IMR-90 (cell line): ENCODE data around the gene KLF16. TPM values are rescaled to one million over a fixed set of nuclear protein-coding genes. Genes with fewer than 3 reads are reported as not detected.

Experiments
- ATAC-seq: fragments of 200-7000 bp; cut with Tn5 transposase; 2 replicates; pipeline ENCODE4 v1.9.1; 2020; ENCODE audit warnings: low read depth, mild to moderate bottlenecking, moderate library complexity
- BruUV-seq: library from RNA; stranded (reverse); fragments of 400-500 nt; replicated peaks from 2 replicates; lab custom pipeline; 2021; lab: Mats Ljungman, UMichigan
- CTCF ChIA-PET: fragments of 300-600 bp; formaldehyde crosslinking; extraction: SDS; loops from one replicate; lab custom pipeline; 2021; ENCODE audit warnings: antibody characterized with exemption; lab: Yijun Ruan, JAX
- POLR2A ChIA-PET: fragments of 300-600 bp; sonication (Branson Sonifier 250); formaldehyde crosslinking; loops from one replicate; lab custom pipeline; 2022; ENCODE audit warnings: antibody characterized with exemption; ENCODE audit not compliant: unreplicated experiment; lab: Charles Lee
- DNase-seq: peaks from one replicate; pipeline ENCODE4 v3.0.0; 2013
- H2AFZ ChIP-seq: replicated peaks from 2 replicates; pipeline ENCODE3; 2013; ENCODE audit warnings: low read length, mild to moderate bottlenecking; ENCODE audit not compliant: poor library complexity
- H2AK5ac ChIP-seq: 2 replicates; pipeline ENCODE4 v1.6.1; 2013; ENCODE audit warnings: low read depth, low read length, inconsistent platforms
- H2AK9ac ChIP-seq: replicated peaks from 2 replicates; pipeline ENCODE3; 2013; ENCODE audit warnings: mild to moderate bottlenecking, low read depth, low read length, moderate library complexity; ENCODE audit not compliant: poor library complexity
- H2BK120ac ChIP-seq: 2 replicates; pipeline ENCODE4 v1.6.1; 2013; ENCODE audit warnings: low read depth, low read length, inconsistent platforms
- H2BK15ac ChIP-seq: 3 replicates; pipeline ENCODE4 v1.6.1; 2013; ENCODE audit warnings: low read depth, low read length, inconsistent platforms
- H2BK20ac ChIP-seq: 2 replicates; pipeline ENCODE4 v1.6.1; 2013; ENCODE audit warnings: low read depth, mild to moderate bottlenecking, inconsistent platforms, low read length, moderate library complexity
- H2BK5ac ChIP-seq: 2 replicates; pipeline ENCODE4 v1.6.1; 2013; ENCODE audit warnings: mild to moderate bottlenecking, low read depth, low read length, inconsistent platforms; ENCODE audit not compliant: poor library complexity, severe bottlenecking
- H3K14ac ChIP-seq: replicated peaks from 2 replicates; pipeline ENCODE4 v1.6.1; 2013; ENCODE audit warnings: low read depth, low read length, inconsistent platforms
- H3K18ac ChIP-seq: 2 replicates; pipeline ENCODE4 v1.6.1; 2013; ENCODE audit warnings: low read depth, low read length, control low read depth
- H3K23ac ChIP-seq: 2 replicates; pipeline ENCODE4 v1.6.1; 2013; ENCODE audit warnings: low read depth, low read length, inconsistent platforms
- H3K27ac ChIP-seq: 2 replicates; pipeline ENCODE4 v1.5.1; 2013; ENCODE audit warnings: mild to moderate bottlenecking, control low read depth, low read length; ENCODE audit not compliant: insufficient read depth
- H3K27me3 ChIP-seq: 2 replicates; pipeline ENCODE4 v1.6.1; 2013; ENCODE audit warnings: low read length; ENCODE audit not compliant: control insufficient read depth, insufficient read depth
- H3K36me3 ChIP-seq: 2 replicates; pipeline ENCODE4 v1.6.1; 2013; ENCODE audit warnings: low read length, mixed read lengths; ENCODE audit not compliant: control insufficient read depth, insufficient read depth
- H3K4ac ChIP-seq: 2 replicates; pipeline ENCODE4 v1.6.1; 2013; ENCODE audit warnings: low read depth, low read length, inconsistent platforms
- H3K4me1 ChIP-seq: 2 replicates; pipeline ENCODE4 v1.6.1; 2013; ENCODE audit warnings: low read length, mixed read lengths; ENCODE audit not compliant: control insufficient read depth, insufficient read depth
- H3K4me2 ChIP-seq: 2 replicates; pipeline ENCODE4 v1.6.1; 2013; ENCODE audit warnings: low read depth, mild to moderate bottlenecking, control low read depth, low read length, moderate library complexity
- H3K4me3 ChIP-seq: 2 replicates; pipeline ENCODE4 v1.5.1; 2013; ENCODE audit warnings: low read depth, mild to moderate bottlenecking, control low read depth, low read length, moderate library complexity; ENCODE audit not compliant: insufficient read depth
- H3K56ac ChIP-seq: 2 replicates; pipeline ENCODE4 v1.6.1; 2013; ENCODE audit warnings: low read length, inconsistent platforms; ENCODE audit not compliant: insufficient read depth; ENCODE audit errors: extremely low read depth
- H3K79me1 ChIP-seq, 2 experiments: 2 replicates each; pipeline ENCODE4 v1.6.1; 2013; ENCODE audit warnings: low read length in 2 of 2, inconsistent platforms in 1 of 2, low read depth in 1 of 2
- H3K9ac ChIP-seq: 2 replicates; pipeline ENCODE4 v1.6.1; 2013; ENCODE audit warnings: low read depth, low read length, control low read depth
- H3K9me1 ChIP-seq: 2 replicates; pipeline ENCODE4 v1.6.1; 2013; ENCODE audit warnings: low read length, inconsistent platforms; ENCODE audit not compliant: insufficient read depth
- H3K9me3 ChIP-seq: 2 replicates; pipeline ENCODE4 v1.6.1; 2013; ENCODE audit warnings: low read length; ENCODE audit not compliant: control insufficient read depth, insufficient read depth
- H4K20me1 ChIP-seq: 2 replicates; pipeline ENCODE4 v1.6.1; 2013; ENCODE audit warnings: low read length, inconsistent platforms; ENCODE audit not compliant: insufficient read depth
- H4K5ac ChIP-seq: 2 replicates; pipeline ENCODE4 v1.6.1; 2013; ENCODE audit warnings: mild to moderate bottlenecking, low read depth, low read length, control low read depth
- H4K8ac ChIP-seq, 2 experiments: 2 replicates each; pipeline ENCODE4 v1.6.1; 2013; ENCODE audit warnings: low read depth in 2 of 2, low read length in 2 of 2, control low read depth in 1 of 2, inconsistent platforms in 1 of 2
- H4K91ac ChIP-seq: 2 replicates; pipeline ENCODE4 v1.6.1; 2013; ENCODE audit warnings: low read depth, low read length, inconsistent platforms; ENCODE audit not compliant: insufficient read depth
- BHLHE40 ChIP-seq: fragments of 150-350 bp; IDR thresholded peaks from 2 replicates; pipeline ENCODE4 v1.6.1; 2016; ENCODE audit warnings: mild to moderate bottlenecking, low read depth, low read length
- CEBPB ChIP-seq: IDR thresholded peaks from 2 replicates; pipeline ENCODE4 v1.6.1; 2012; ENCODE audit warnings: low read depth, low read length, improper control_type of control experiment
- CHD1 ChIP-seq: IDR thresholded peaks from 2 replicates; pipeline ENCODE4 v1.6.1; 2012; ENCODE audit warnings: low read depth, low read length, improper control_type of control experiment
- MAZ ChIP-seq: IDR thresholded peaks from 2 replicates; pipeline ENCODE4 v1.6.1; 2012; ENCODE audit warnings: low read depth, mild to moderate bottlenecking, low read length, improper control_type of control experiment, moderate library complexity, borderline replicate concordance
- MXI1 ChIP-seq: IDR thresholded peaks from 2 replicates; pipeline ENCODE4 v1.6.1; 2012; ENCODE audit warnings: low read depth, mild to moderate bottlenecking, low read length, moderate library complexity, borderline replicate concordance
- NFE2L2 ChIP-seq: fragments of 150-350 bp; IDR thresholded peaks from 2 replicates; pipeline ENCODE4 v1.6.1; 2016; ENCODE audit warnings: low read depth, mild to moderate bottlenecking, low read length
- POLR2A ChIP-seq: IDR thresholded peaks from 2 replicates; pipeline ENCODE4 v1.6.1; 2012; ENCODE audit warnings: mild to moderate bottlenecking, low read depth, low read length
- RAD21 ChIP-seq: IDR thresholded peaks from 2 replicates; pipeline ENCODE4 v1.6.1; 2012; ENCODE audit warnings: low read length, improper control_type of control experiment
- RCOR1 ChIP-seq: IDR thresholded peaks from 2 replicates; pipeline ENCODE4 v1.6.1; 2012; ENCODE audit warnings: mild to moderate bottlenecking, low read length, improper control_type of control experiment; ENCODE audit not compliant: insufficient replicate concordance
- RFX5 ChIP-seq: IDR thresholded peaks from 2 replicates; pipeline ENCODE4 v1.8.0; 2012; ENCODE audit warnings: low read depth, mild to moderate bottlenecking, low read length, moderate library complexity
- WGBS, 2 experiments: methylation state at CpG; one replicate each; pipeline versions ENCODE4 v1.1.5 to v1.1.7; 2013; ENCODE audit warnings: missing lambda C conversion rate in 2 of 2; ENCODE audit not compliant: insufficient read length in 1 of 2; ENCODE audit errors: extremely low coverage in 2 of 2; 5-methylcytosine and 5-hydroxymethylcytosine counted together
- dilution Hi-C: fragments of 300-500 bp; cut with HindIII; formaldehyde crosslinking; loops from one replicate; pipeline ENCODE4 v1.14.3; 2018; ENCODE audit warnings: low sequenced_read_pairs; ENCODE audit not compliant: unreplicated experiment
- in situ Hi-C: fragments of 300-500 bp; cut with MboI; formaldehyde crosslinking; loops from 3 replicates; pipeline ENCODE4 v1.14.3; 2019; ENCODE audit warnings: low sequenced_read_pairs, inconsistent platforms, mixed read lengths
- intact Hi-C: fragments of 100-400 bp; cut with micrococcal nuclease; formaldehyde crosslinking; loops from 2 replicates; pipeline ENCODE4 v1.10.0; 2022
- polyA plus RNA-seq, 3 experiments: library from polyadenylated mRNA; depleted of rRNA; stranded (reverse); fragments of >200 nt; gene quantifications; 2 replicates each; pipeline ENCODE4 v1.2.3, GENCODE V29; 2012; ENCODE audit warnings: low replicate concordance in 1 of 3
- total RNA-seq: library from RNA; depleted of rRNA; stranded (reverse); fragments of >200 nt; gene quantifications from 2 replicates; pipeline ENCODE4 v1.2.3, GENCODE V29; 2012
- TF ChIP-seq, protein P1 (sequence below): conservative IDR thresholded peaks from 2 replicates; pipeline ENCODE4 v1.5.1; 2012; ENCODE audit warnings: mild to moderate bottlenecking, low read depth, low read length, improper control_type of control experiment
- TF ChIP-seq, protein P2 (sequence below): fragments of 150-350 bp; IDR thresholded peaks from 2 replicates; pipeline ENCODE4 v1.6.1; 2017; ENCODE audit warnings: mild to moderate bottlenecking, antibody characterized with exemption, low read length, low read depth

KLF16 gene
- total and polyA plus RNA-seq, 2 of the 4 experiments (the other 2 are of a cell fraction): 0.90 to 13.1 TPM

DNA sequence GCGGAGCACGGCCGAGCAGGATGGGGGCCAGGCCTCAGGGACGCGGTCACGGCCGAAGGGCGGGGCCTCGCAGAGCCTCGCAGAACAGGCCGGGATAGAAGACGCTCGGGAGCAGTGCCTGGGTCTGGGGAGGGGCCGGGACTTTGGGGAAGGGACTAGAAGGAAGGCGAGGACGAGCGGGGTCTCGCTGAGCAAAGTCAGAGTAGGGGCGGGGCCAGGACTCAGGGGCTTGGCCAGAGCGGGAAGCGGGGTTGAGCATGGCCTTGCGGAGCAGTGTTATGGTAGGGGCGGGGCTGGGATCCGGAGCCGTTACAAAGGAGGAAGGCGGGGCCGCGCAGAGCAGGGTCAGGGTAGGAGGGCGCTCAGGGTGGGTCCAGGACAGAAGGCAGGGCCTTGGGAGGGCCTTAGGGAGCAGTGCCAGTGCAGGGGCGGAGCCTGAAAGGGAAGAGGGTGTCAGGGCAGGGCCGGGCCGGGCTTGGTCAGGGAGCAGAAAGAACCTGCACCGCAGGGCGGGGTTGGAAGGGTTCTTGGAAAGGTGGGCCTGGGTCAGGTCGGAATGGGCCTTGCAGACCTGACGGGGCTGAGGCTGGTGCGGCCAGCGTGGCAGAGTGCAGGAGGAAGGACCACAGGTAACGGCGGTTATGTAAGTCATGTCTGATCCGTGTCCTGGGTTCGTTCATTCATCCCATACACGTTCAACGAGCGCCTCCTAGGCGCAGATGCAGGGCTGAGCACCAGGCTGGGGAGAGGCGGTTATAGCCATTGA is 50.8 kb downstream of the KLF16 start:
- Histone ChIP-seq H3K18ac (peak overlapping the region; percentile 68; the same call in 1 of the 2 replicates), H2BK120ac (peak overlapping the region; percentile 20; the same call in 1 of the 2 replicates), H2AFZ (peak overlapping the region; percentile 97), H3K9ac (peak overlapping the region; percentile 69), H4K91ac (peak overlapping the region; percentile 77; the same call in 1 of the 2 replicates), H3K14ac (peak overlapping the region; percentile 84), H2BK20ac (no peak overlapping the region), H2BK5ac (peak overlapping the region; percentile 68), H3K4ac (peak overlapping the region; percentile 82), H3K4me2 (peak overlapping the region; percentile 98), H2AK9ac (peak overlapping the region; percentile 95), H4K20me1 (no peaks in the 10 kb centered on the region; the same call in 1 of the 2 replicates), H3K9me1 (peaks cover 4% of the 10 kb centered on the region; the same call in 1 of the 2 replicates), H3K36me3 (peaks cover 21% of the 10 kb centered on the region), H3K27ac (peak overlapping the region; percentile 59), H3K4me3 (peak overlapping the region; percentile 68), H3K9me3 (no peaks in the 10 kb centered on the region), H3K4me1 (peaks cover 8% of the 10 kb centered on the region), H3K23ac (peak overlapping the region; percentile 22; the same call in 1 of the 2 replicates), H2AK5ac (peak overlapping the region; percentile 94), H4K8ac (peak overlapping the region in 1 of 2 experiments; percentile 73; a peak in 2 of 4 replicates), H2BK15ac (no peak overlapping the region; the same call in 2 of the 3 replicates), H3K27me3 (no peaks in the 10 kb centered on the region), H3K56ac (no peak overlapping the region; the same call in 1 of the 2 replicates), H4K5ac (0 out of 2 replicates have a peak overlapping the region, but pooled peaks have one; percentile 31), H3K79me1 (peaks cover 0 to 9% of the 10 kb centered on the region in 2 experiments; a peak in 2 of 4 replicates)
- DNase-seq: peak; percentile 90
- 0% methylated on average over 7 of the region's 47 CpGs; no CpG with 5 or more reads in 1 of the 2 experiments for WGBS, 2 experiments
- ChIA-PET CTCF (no interaction called here), POLR2A (no interaction called here)
- BruUV-seq: no TSS peak
- TF ChIP-seq NFE2L2 (no peak), RAD21 (peak; percentile 61), CEBPB (no peak), POLR2A (peak; percentile 41; the same call in 1 of the 2 replicates), RFX5 (no peak), MXI1 (peak; percentile 47; the same call in 1 of the 2 replicates), BHLHE40 (no peak), CHD1 (no peak), RCOR1 (no peak), MAZ (peak; percentile 89; the same call in 1 of the 2 replicates)
- TF ChIP-seq, protein P1, sequence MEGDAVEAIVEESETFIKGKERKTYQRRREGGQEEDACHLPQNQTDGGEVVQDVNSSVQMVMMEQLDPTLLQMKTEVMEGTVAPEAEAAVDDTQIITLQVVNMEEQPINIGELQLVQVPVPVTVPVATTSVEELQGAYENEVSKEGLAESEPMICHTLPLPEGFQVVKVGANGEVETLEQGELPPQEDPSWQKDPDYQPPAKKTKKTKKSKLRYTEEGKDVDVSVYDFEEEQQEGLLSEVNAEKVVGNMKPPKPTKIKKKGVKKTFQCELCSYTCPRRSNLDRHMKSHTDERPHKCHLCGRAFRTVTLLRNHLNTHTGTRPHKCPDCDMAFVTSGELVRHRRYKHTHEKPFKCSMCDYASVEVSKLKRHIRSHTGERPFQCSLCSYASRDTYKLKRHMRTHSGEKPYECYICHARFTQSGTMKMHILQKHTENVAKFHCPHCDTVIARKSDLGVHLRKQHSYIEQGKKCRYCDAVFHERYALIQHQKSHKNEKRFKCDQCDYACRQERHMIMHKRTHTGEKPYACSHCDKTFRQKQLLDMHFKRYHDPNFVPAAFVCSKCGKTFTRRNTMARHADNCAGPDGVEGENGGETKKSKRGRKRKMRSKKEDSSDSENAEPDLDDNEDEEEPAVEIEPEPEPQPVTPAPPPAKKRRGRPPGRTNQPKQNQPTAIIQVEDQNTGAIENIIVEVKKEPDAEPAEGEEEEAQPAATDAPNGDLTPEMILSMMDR: peak; percentile 60
- TF ChIP-seq, protein P2, sequence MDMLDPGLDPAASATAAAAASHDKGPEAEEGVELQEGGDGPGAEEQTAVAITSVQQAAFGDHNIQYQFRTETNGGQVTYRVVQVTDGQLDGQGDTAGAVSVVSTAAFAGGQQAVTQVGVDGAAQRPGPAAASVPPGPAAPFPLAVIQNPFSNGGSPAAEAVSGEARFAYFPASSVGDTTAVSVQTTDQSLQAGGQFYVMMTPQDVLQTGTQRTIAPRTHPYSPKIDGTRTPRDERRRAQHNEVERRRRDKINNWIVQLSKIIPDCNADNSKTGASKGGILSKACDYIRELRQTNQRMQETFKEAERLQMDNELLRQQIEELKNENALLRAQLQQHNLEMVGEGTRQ: no peak
- in situ Hi-C loops: no loop called here
- ATAC-seq: peak; percentile 91
- dilution Hi-C loops: no loop called here
- intact Hi-C loops: loop anchor here (1.0 kb wide), 1 partner anchor 14 kb away; no protein-coding TSS in a partner anchor
